Trophoblast cell (in vitro differentiated cells and primary cell): ENCODE measurements around the gene TDRD6.

Source experiments
- DNase-seq, 2 donors: peaks; one replicate each; pipeline ENCODE4 v3.0.0-alpha.2; 2016
- H2AFZ ChIP-seq: 2 replicates; pipeline ENCODE4 v1.6.1; 2013; ENCODE audit warnings: low read length, moderate library complexity, mild to moderate bottlenecking; ENCODE audit not compliant: insufficient read depth, poor library complexity
- H2AK5ac ChIP-seq: 2 replicates; pipeline ENCODE4 v1.6.1; 2013; ENCODE audit warnings: mild to moderate bottlenecking, low read length
- H2BK120ac ChIP-seq: 2 replicates; pipeline ENCODE4 v1.6.1; 2013; ENCODE audit warnings: low read length, mild to moderate bottlenecking, moderate library complexity; ENCODE audit not compliant: insufficient read depth, poor library complexity
- H2BK12ac ChIP-seq: 2 replicates; pipeline ENCODE4 v1.6.1; 2013; ENCODE audit warnings: mild to moderate bottlenecking, low read length, moderate library complexity
- H2BK5ac ChIP-seq: 2 replicates; pipeline ENCODE4 v1.6.1; 2013; ENCODE audit warnings: low read length, low read depth, moderate library complexity, mild to moderate bottlenecking; ENCODE audit not compliant: poor library complexity
- H3K14ac ChIP-seq: 2 replicates; pipeline ENCODE4 v1.6.1; 2013; ENCODE audit warnings: mild to moderate bottlenecking, low read length
- H3K18ac ChIP-seq: 2 replicates; pipeline ENCODE4 v1.6.1; 2013; ENCODE audit warnings: mild to moderate bottlenecking, low read length
- H3K23ac ChIP-seq: 2 replicates; pipeline ENCODE4 v1.6.1; 2013; ENCODE audit warnings: low read length
- H3K27ac ChIP-seq: 2 replicates; pipeline ENCODE4 v1.5.1; 2013; ENCODE audit warnings: low read depth, mild to moderate bottlenecking, inconsistent platforms, low read length, moderate library complexity
- H3K27me3 ChIP-seq: 2 replicates; pipeline ENCODE4 v1.6.1; 2013; ENCODE audit warnings: inconsistent platforms, mild to moderate bottlenecking, low read length, moderate library complexity; ENCODE audit not compliant: insufficient read depth
- H3K36me3 ChIP-seq, 2 experiments: 1 replicate in 1 of 2; 2 replicates in 1 of 2; pipeline ENCODE4 v1.6.1; 2013; ENCODE audit warnings: low read length in 2 of 2, mild to moderate bottlenecking in 2 of 2, moderate library complexity in 1 of 2; ENCODE audit not compliant: insufficient read depth in 2 of 2, control insufficient read depth in 1 of 2
- H3K4ac ChIP-seq: 2 replicates; pipeline ENCODE4 v1.6.1; 2013; ENCODE audit warnings: low read depth, mild to moderate bottlenecking, low read length, moderate library complexity
- H3K4me1 ChIP-seq, 2 experiments: 1 replicate in 1 of 2; 2 replicates in 1 of 2; pipeline ENCODE4 v1.6.1; 2013; ENCODE audit warnings: low read length in 2 of 2, mild to moderate bottlenecking in 2 of 2, moderate library complexity in 1 of 2; ENCODE audit not compliant: insufficient read depth in 2 of 2, control insufficient read depth in 1 of 2
- H3K4me2 ChIP-seq: 2 replicates; pipeline ENCODE4 v1.6.1; 2013; ENCODE audit warnings: inconsistent platforms, mild to moderate bottlenecking, low read length, moderate library complexity
- H3K4me3 ChIP-seq: 2 replicates; pipeline ENCODE4 v1.5.1; 2013; ENCODE audit warnings: mild to moderate bottlenecking, low read depth, low read length, inconsistent platforms
- H3K79me1 ChIP-seq: one replicate; pipeline ENCODE4 v1.6.1; 2013; ENCODE audit warnings: low read length
- H3K79me2 ChIP-seq: 2 replicates; pipeline ENCODE4 v1.6.1; 2013; ENCODE audit warnings: low read length, mild to moderate bottlenecking; ENCODE audit not compliant: control insufficient read depth, insufficient read depth, poor library complexity
- H3K9ac ChIP-seq: 2 replicates; pipeline ENCODE4 v1.6.1; 2013; ENCODE audit warnings: mild to moderate bottlenecking, low read length
- H3K9me3 ChIP-seq: 2 replicates; pipeline ENCODE4 v1.6.1; 2013; ENCODE audit warnings: low read depth, mild to moderate bottlenecking, control low read depth, inconsistent platforms, low read length; ENCODE audit not compliant: insufficient read depth
- H4K12ac ChIP-seq: 2 replicates; pipeline ENCODE4 v1.6.1; 2013; ENCODE audit warnings: low read depth, mild to moderate bottlenecking, low read length, moderate library complexity
- H4K8ac ChIP-seq: 2 replicates; pipeline ENCODE4 v1.6.1; 2013; ENCODE audit warnings: low read depth, mild to moderate bottlenecking, low read length, moderate library complexity
- H4K91ac ChIP-seq: one replicate; pipeline ENCODE4 v1.6.1; 2013; ENCODE audit warnings: low read depth, mild to moderate bottlenecking, low read length, moderate library complexity
- WGBS: extraction: QIAGEN DNeasy Blood & Tissue Kit; methylation state at CpG from one replicate; pipeline ENCODE4 v1.1.7; 2013; ENCODE audit warnings: missing lambda C conversion rate; ENCODE audit not compliant: insufficient read length, insufficient coverage; ENCODE audit errors: extremely low coverage; 5-methylcytosine and 5-hydroxymethylcytosine counted together

TDRD6 gene

DNA sequence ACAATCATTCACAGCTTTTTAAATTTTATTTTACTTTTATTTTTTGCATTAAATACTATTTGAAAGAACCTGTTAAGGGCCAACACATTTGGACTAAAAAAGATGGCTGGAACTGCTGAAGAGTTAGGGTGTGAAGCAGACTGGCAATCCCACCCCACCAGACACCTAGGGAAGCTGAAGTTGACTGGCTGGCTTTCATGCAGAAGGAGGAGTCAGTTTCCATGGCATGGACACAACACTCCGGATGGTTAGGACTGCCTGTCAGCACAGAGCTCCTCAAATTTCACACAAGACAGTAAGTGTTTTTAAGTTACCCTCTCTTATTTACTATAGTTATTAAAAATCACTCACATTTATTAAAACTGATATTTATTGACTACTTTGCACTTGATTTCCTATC, 59.0 kb downstream of the TDRD6 start, which contains the start of gene ANKRD66:
Gene ANKRD66 (plus strand): TSS at position 238 of the 400 bp plus-strand sequence. CDS start 5,016 bp downstream, outside the sequence.
- Histone ChIP-seq H3K79me1 (no peaks in the 10 kb centered on the region), H2BK12ac (no peak within 1 kb of the TSS), H3K79me2 (no peaks in the 10 kb centered on the region), H3K27me3 (no peaks in the 10 kb centered on the region), H3K9ac (no peak within 1 kb of the TSS), H2BK120ac (no peak within 1 kb of the TSS), H3K23ac (no peak within 1 kb of the TSS), H2BK5ac (no peak within 1 kb of the TSS), H2AFZ (no peak within 1 kb of the TSS), H4K8ac (no peak within 1 kb of the TSS), H3K9me3 (no peaks in the 10 kb centered on the region), H4K91ac (no peak within 1 kb of the TSS), H4K12ac (no peak within 1 kb of the TSS), H2AK5ac (no peak within 1 kb of the TSS), H3K27ac (no peak within 1 kb of the TSS), H3K4me2 (no peak within 1 kb of the TSS), H3K14ac (no peak within 1 kb of the TSS), H3K4me1 (no peaks in the 10 kb centered on the region), H3K18ac (no peak within 1 kb of the TSS), H3K36me3 (no peaks in the 10 kb centered on the region), H3K4ac (no peak within 1 kb of the TSS), H3K4me3 (no peak within 1 kb of the TSS)
- no CpG with 5 or more reads among the region's 1 CpG for WGBS
- DNase-seq: no peak

DNA sequence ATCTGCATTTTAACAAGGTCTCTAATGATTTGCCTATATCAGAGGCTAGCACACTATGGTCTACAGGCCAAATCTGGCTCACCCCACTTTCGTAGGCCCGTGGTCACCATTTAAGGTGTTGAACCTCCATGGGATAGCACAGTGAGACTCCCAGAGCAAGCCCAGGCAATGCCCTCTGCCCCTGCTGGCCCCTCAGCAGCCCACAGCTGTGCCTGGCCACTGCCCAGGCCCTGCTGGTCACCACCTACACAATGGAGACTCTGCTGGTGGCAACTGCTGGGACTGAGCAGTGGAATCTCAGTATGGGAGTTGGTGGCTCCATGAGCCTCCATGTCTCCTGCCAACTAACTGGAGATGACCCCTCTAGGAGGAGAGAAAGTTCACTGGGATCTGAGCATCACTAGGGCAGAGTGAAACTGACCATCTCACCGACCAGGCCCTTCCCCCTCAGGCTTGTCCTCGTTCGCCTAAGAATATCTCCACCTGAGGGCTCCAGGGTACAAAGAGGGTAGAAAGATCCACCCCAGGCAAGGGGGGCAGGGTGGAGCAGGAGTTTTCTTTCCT, 61.3 kb downstream of the TDRD6 start:
- Histone ChIP-seq H3K27me3 (no peaks in the 10 kb centered on the region), H3K4ac (no peak overlapping the region), H4K8ac (no peak overlapping the region), H3K18ac (no peak overlapping the region), H3K27ac (no peak overlapping the region), H4K12ac (no peak overlapping the region), H3K14ac (no peak overlapping the region), H3K79me2 (no peaks in the 10 kb centered on the region), H4K91ac (no peak overlapping the region), H3K9me3 (no peaks in the 10 kb centered on the region), H2AFZ (no peak overlapping the region), H3K4me2 (no peak overlapping the region), H3K9ac (no peak overlapping the region), H2BK120ac (no peak overlapping the region), H2AK5ac (no peak overlapping the region), H3K23ac (peak overlapping the region; percentile 3), H3K4me3 (no peak overlapping the region), H3K4me1 (no peaks in the 10 kb centered on the region), H2BK5ac (no peak overlapping the region), H2BK12ac (no peak overlapping the region), H3K36me3 (no peaks in the 10 kb centered on the region), H3K79me1 (no peaks in the 10 kb centered on the region)
- WGBS: no CpG with 5 or more reads among the region's 5 CpGs
- no peak for DNase-seq

DNA sequence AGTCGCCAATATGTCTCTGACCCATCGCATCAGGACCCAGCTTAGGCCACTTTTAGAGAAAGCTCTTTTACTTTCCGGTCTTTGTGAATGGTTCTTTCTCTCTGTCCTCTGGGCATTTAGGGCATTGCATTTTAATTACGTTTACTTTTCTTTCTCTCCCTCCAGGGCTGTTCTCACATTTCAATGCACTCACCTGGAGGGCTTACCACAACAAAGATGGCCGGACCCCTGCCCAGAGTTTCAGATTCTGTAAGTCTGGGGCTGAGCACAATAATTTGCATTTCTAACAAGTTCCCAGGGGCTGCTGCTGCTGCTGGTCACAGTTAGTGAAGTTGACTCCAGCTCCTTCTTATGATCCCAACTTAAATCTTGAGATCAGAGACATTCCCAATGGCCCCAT, 62.0 kb downstream of the TDRD6 start:
- Histone ChIP-seq H2AFZ (no peak overlapping the region), H4K91ac (no peak overlapping the region), H2AK5ac (no peak overlapping the region), H3K4me2 (no peak overlapping the region), H2BK12ac (no peak overlapping the region), H2BK5ac (no peak overlapping the region), H3K9me3 (no peaks in the 10 kb centered on the region), H3K27ac (no peak overlapping the region), H4K8ac (no peak overlapping the region), H3K79me2 (no peaks in the 10 kb centered on the region), H3K79me1 (no peaks in the 10 kb centered on the region), H3K23ac (no peak overlapping the region), H4K12ac (no peak overlapping the region), H3K4ac (no peak overlapping the region), H3K18ac (no peak overlapping the region), H2BK120ac (no peak overlapping the region), H3K36me3 (no peaks in the 10 kb centered on the region), H3K9ac (no peak overlapping the region), H3K4me3 (no peak overlapping the region), H3K4me1 (no peaks in the 10 kb centered on the region), H3K27me3 (no peaks in the 10 kb centered on the region), H3K14ac (no peak overlapping the region)
- no CpG with 5 or more reads among the region's 5 CpGs for WGBS
- DNase-seq: no peak

DNA sequence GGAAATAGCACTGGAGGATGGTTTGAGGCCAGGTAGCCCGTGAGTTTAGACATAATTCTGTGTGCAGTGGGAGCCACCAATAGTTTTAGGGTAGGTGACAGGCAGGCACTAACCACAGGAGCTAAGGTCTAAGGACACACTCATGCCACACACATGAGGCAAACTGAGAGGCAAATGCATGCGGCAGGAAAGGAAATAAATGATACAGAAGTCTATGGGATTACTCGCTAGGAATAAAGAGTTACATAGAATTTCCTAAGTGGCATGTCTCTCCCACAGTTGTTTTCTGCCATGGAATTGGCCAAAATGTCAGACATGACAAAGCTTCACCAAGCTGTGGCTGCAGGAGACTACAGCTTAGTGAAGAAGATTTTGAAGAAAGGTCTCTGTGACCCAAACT, 64.0 kb downstream of the TDRD6 start:
- H4K91ac ChIP-seq: no peak overlapping the region
- H3K27me3 ChIP-seq: no peaks in the 10 kb centered on the region
- H2AFZ ChIP-seq: no peak overlapping the region
- H2BK12ac ChIP-seq: no peak overlapping the region
- H3K23ac ChIP-seq: no peak overlapping the region
- H3K14ac ChIP-seq: no peak overlapping the region
- no peak overlapping the region for H3K4ac ChIP-seq
- no CpG with 5 or more reads among the region's 3 CpGs for WGBS
- no peaks in the 10 kb centered on the region for H3K4me1 ChIP-seq
- no peak overlapping the region for H3K18ac ChIP-seq
- DNase-seq: no peak
- no peaks in the 10 kb centered on the region for H3K79me2 ChIP-seq
- H3K36me3 ChIP-seq: no peaks in the 10 kb centered on the region
- no peak overlapping the region for H3K9ac ChIP-seq
- no peak overlapping the region for H3K27ac ChIP-seq
- no peaks in the 10 kb centered on the region for H3K9me3 ChIP-seq
- no peaks in the 10 kb centered on the region for H3K79me1 ChIP-seq
- H3K4me2 ChIP-seq: no peak overlapping the region
- H3K4me3 ChIP-seq: no peak overlapping the region
- H4K12ac ChIP-seq: no peak overlapping the region
- no peak overlapping the region for H4K8ac ChIP-seq
- H2BK5ac ChIP-seq: no peak overlapping the region
- no peak overlapping the region for H2BK120ac ChIP-seq
- no peak overlapping the region for H2AK5ac ChIP-seq
